22Rv1 (cell line): ENCODE measurements around the gene ASXL2.

Experiments
- H3K27ac ChIP-seq: fragments of 450-650 bp; 2 replicates; pipeline ENCODE4 v1.5.1; 2017
- CTCF ChIP-seq: fragments of 450-650 bp; IDR thresholded peaks from 2 replicates; pipeline ENCODE4 v1.5.1; 2017; ENCODE audit warnings: mild to moderate bottlenecking
- ZFX ChIP-seq: fragments of 450-650 bp; IDR thresholded peaks from 2 replicates; pipeline ENCODE4 v1.6.1; 2017; ENCODE audit warnings: antibody characterized with exemption, borderline replicate concordance

ASXL2 gene

DNA sequence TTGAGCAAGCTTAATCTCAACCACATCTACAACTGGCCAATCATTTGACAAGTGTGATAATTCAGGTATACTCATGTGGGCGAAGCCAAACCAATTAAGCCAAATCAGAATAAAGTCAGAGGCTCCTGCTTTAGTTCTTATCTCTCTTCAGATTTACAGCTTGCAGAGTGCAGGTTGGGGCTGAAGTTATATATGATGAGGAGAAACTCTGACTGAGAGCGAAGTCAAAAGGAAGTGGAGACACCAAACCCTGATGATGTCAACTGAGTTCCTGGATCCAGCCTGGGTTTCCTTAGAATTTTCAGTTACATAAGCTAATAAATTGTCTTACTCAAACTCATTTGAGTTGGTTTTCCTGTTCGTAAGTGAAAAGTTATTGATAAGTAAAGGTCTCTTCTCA, 73.9 kb downstream of the ASXL2 start:
- TF ChIP-seq CTCF (no peak), ZFX (no peak)

DNA sequence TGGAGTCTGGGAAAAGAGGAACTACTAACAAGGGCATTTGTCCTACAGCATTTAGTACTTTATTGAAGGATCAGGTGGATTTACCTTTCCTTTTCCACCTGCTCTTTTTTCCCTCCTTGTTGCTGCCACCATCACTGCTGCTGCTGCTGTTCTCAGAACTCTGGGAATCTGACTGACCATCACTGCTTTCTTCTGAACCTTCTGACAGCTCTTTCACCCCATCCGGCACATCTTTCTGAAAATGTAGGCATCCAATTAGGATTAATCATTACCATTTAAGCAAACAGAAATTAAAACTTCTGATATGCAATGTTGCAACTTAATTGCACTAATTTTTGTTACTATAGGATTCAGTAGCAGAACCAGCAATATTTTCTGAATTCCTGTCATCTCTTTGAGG, 79.0 kb downstream of the ASXL2 start:
- H3K27ac ChIP-seq = peak overlapping the region; percentile 42
- TF ChIP-seq ZFX (no peak), CTCF (no peak)

More for the DNA sequence above, 73.9 kb downstream of the ASXL2 start:
- no peak overlapping the region for H3K27ac ChIP-seq

- no peak overlapping the region for H3K27ac ChIP-seq
- TF ChIP-seq CTCF (no peak), ZFX (no peak)
Observed at GRCh38 chr2:25797620-25798488, 80.4 kb downstream of the ASXL2 start.

GRCh38 chr2:25794544-25795276, 83.6 kb downstream of the ASXL2 start:
- no peak overlapping the region for H3K27ac ChIP-seq
- TF ChIP-seq CTCF = no peak
- no peak for TF ChIP-seq ZFX

- no peak for TF ChIP-seq ZFX
- TF ChIP-seq CTCF = no peak
- H3K27ac ChIP-seq = no peak overlapping the region
Observed at GRCh38 chr2:25790074-25790790, 88.1 kb downstream of the ASXL2 start.

DNA sequence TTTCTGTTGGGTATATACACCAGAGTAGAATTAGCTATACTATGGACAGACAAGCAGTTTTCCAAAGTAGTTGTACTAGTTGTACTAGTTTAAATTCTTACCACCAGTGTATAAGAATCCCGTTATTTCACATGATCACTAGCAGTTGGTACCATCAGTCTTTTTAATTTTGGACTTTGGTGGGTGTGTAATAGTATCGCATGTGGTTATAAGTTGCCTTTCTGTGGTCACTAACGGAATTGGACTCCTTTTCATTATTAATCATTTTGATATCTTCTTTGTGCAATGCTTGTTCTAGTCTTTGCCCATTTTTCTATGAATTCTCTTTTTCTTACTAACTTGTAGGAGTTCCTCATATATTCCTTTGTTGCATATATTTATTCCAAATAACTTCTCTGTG, 89.8 kb downstream of the ASXL2 start:
- no peak for TF ChIP-seq ZFX
- TF ChIP-seq CTCF = no peak

More for the DNA sequence above, 89.8 kb downstream of the ASXL2 start:
- H3K27ac ChIP-seq = no peak overlapping the region
